PC-3 (cell line): ENCODE measurements around the gene TPRN. TPM values are rescaled to one million over a fixed set of nuclear protein-coding genes. Genes with fewer than 3 reads are reported as not detected.

Experiments
- ATAC-seq: fragments of 200-7000 bp; cut with Tn5 transposase; 2 replicates; pipeline ENCODE4 v1.9.1; 2020; ENCODE audit warnings: mild to moderate bottlenecking, moderate library complexity
- BruUV-seq: library from RNA; stranded (reverse); fragments of 400-500 nt; replicated peaks from 2 replicates; lab custom pipeline; 2021; lab: Mats Ljungman, UMichigan
- CTCF ChIA-PET: fragments of 300-600 bp; sonication (Branson Sonifier 250); formaldehyde crosslinking; loops from one replicate; lab custom pipeline; 2022; ENCODE audit warnings: antibody characterized with exemption; lab: Charles Lee
- POLR2A ChIA-PET: fragments of 300-600 bp; sonication (Branson Sonifier 250); formaldehyde crosslinking; loops from one replicate; lab custom pipeline; 2022; ENCODE audit warnings: antibody characterized with exemption; ENCODE audit not compliant: unreplicated experiment; lab: Charles Lee
- DNase-seq: peaks from one replicate; pipeline ENCODE4 v3.0.0-alpha.2; 2015
- H2AFZ ChIP-seq: fragments of 300-600 bp; sonication (generic); 2 replicates; pipeline ENCODE4 v1.6.0; 2016; ENCODE audit warnings: antibody characterized with exemption, low read length
- H3F3A ChIP-seq: fragments of 300-600 bp; sonication (generic); one replicate; pipeline ENCODE4 v1.6.0; 2017; ENCODE audit warnings: antibody characterized with exemption, low read length, control low read depth, mild to moderate bottlenecking; ENCODE audit not compliant: unreplicated experiment
- H3K27ac ChIP-seq: fragments of 300-600 bp; sonication (generic); 2 replicates; pipeline ENCODE4 v1.5.1; 2016; ENCODE audit warnings: mild to moderate bottlenecking, low read length
- H3K27me3 ChIP-seq: fragments of 300-600 bp; sonication (generic); 2 replicates; pipeline ENCODE4 v1.6.1; 2016; ENCODE audit warnings: low read length, mixed read lengths
- H3K36me3 ChIP-seq: fragments of 300-600 bp; sonication (generic); 2 replicates; pipeline ENCODE4 v1.6.1; 2016; ENCODE audit warnings: low read depth, mixed run types, low read length, mixed read lengths
- H3K4me1 ChIP-seq: fragments of 300-600 bp; sonication (generic); 2 replicates; pipeline ENCODE4 v1.5.1; 2016; ENCODE audit warnings: low read length; ENCODE audit not compliant: insufficient read depth
- H3K4me2 ChIP-seq: fragments of 300-600 bp; sonication (generic); 2 replicates; pipeline ENCODE4 v1.6.0; 2016; ENCODE audit warnings: low read length
- H3K4me3 ChIP-seq: fragments of 300-600 bp; sonication (generic); 2 replicates; pipeline ENCODE4 v1.5.1; 2016; ENCODE audit warnings: mild to moderate bottlenecking, low read length, mixed read lengths
- H3K79me2 ChIP-seq: fragments of 300-600 bp; sonication (generic); 2 replicates; pipeline ENCODE4 v1.6.1; 2017; ENCODE audit warnings: low read length, mixed read lengths
- H3K9ac ChIP-seq: fragments of 300-600 bp; sonication (generic); 2 replicates; pipeline ENCODE4 v1.6.0; 2016; ENCODE audit warnings: mild to moderate bottlenecking, low read length
- H3K9me2 ChIP-seq: fragments of 300-600 bp; sonication (generic); replicated peaks from 2 replicates; pipeline ENCODE4 v1.6.1; 2016; ENCODE audit warnings: mixed run types, low read length, mixed read lengths
- H3K9me3 ChIP-seq: fragments of 300-600 bp; sonication (generic); 2 replicates; pipeline ENCODE4 v1.6.1; 2016; ENCODE audit warnings: low read length, mixed read lengths
- H4K20me1 ChIP-seq: fragments of 300-600 bp; sonication (generic); 2 replicates; pipeline ENCODE4 v1.6.1; 2016; ENCODE audit warnings: low read length, mixed read lengths
- CTCF ChIP-seq: fragments of 300-600 bp; sonication (generic); conservative IDR thresholded peaks from 2 replicates; pipeline ENCODE4 v1.5.1; 2017; ENCODE audit warnings: antibody characterized with exemption, low read depth, mild to moderate bottlenecking, low read length
- EZH2 ChIP-seq: fragments of 300-600 bp; sonication (generic); IDR thresholded peaks from one replicate; pipeline ENCODE4 v1.6.1; 2017; ENCODE audit warnings: antibody characterized with exemption, mild to moderate bottlenecking, low read length; ENCODE audit not compliant: unreplicated experiment
- EZH2phosphoT487 ChIP-seq: fragments of 300-600 bp; sonication (generic); IDR thresholded peaks from 2 replicates; pipeline ENCODE4 v1.6.1; 2018; ENCODE audit warnings: mild to moderate bottlenecking, antibody characterized with exemption, low read length, borderline replicate concordance
- intact Hi-C: fragments of 100-400 bp; cut with micrococcal nuclease; formaldehyde crosslinking; loops from 2 replicates; pipeline ENCODE4 v1.9.0; 2023
- total RNA-seq: library from RNA; depleted of rRNA; stranded (reverse); fragments of >200 nt; gene quantifications from 2 replicates; pipeline ENCODE4 v1.2.3, GENCODE V29; 2014

Gene TPRN
- total RNA-seq, 1 experiment from 2014 or later = 11.3 TPM

GRCh38 chr9:137149363-137149762 lies 51.2 kb downstream of the TPRN start:
- H3K79me2 ChIP-seq = no peaks in the 10 kb centered on the region
- no peak overlapping the region for H3K4me3 ChIP-seq
- H2AFZ ChIP-seq = peak overlapping the region; percentile 61; the same call in 1 of the 2 replicates
- H3K9me3 ChIP-seq = no peaks in the 10 kb centered on the region
- no peaks in the 10 kb centered on the region for H3K9me2 ChIP-seq
- no TSS peak for BruUV-seq
- no peaks in the 10 kb centered on the region for H4K20me1 ChIP-seq
- intact Hi-C loops = no loop called here
- H3K4me2 ChIP-seq = peak overlapping the region; percentile 70; the same call in 1 of the 2 replicates
- no peaks in the 10 kb centered on the region for H3F3A ChIP-seq
- CTCF ChIA-PET = interaction anchor here (0.9 kb wide), 1 partner anchor 20 kb away, joined by 3 read pairs; no protein-coding TSS in a partner anchor
- H3K4me1 ChIP-seq = no peaks in the 10 kb centered on the region; the same call in 1 of the 2 replicates
- H3K9ac ChIP-seq = no peak overlapping the region; the same call in 1 of the 2 replicates
- TF ChIP-seq EZH2 (no peak), EZH2phosphoT487 (no peak), CTCF (no peak)
- DNase-seq = no peak
- no peak for ATAC-seq
- no peak overlapping the region for H3K27ac ChIP-seq
- POLR2A ChIA-PET = no interaction called here
- H3K36me3 ChIP-seq = no peaks in the 10 kb centered on the region
- no peaks in the 10 kb centered on the region for H3K27me3 ChIP-seq

GRCh38 chr9:137148661-137149060 lies 51.9 kb downstream of the TPRN start:
- H3K9ac ChIP-seq = no peak overlapping the region
- H3K27me3 ChIP-seq = no peaks in the 10 kb centered on the region
- TF ChIP-seq EZH2 (no peak), EZH2phosphoT487 (no peak), CTCF (no peak)
- ChIA-PET POLR2A (no interaction called here), CTCF (interaction anchor here (0.9 kb wide), 1 partner anchor 19 kb away, joined by 3 read pairs; no protein-coding TSS in a partner anchor)
- no peak for ATAC-seq
- no peak overlapping the region for H3K4me2 ChIP-seq
- H3K4me3 ChIP-seq = no peak overlapping the region
- no peaks in the 10 kb centered on the region for H3F3A ChIP-seq
- no peak overlapping the region for H3K27ac ChIP-seq
- no peaks in the 10 kb centered on the region for H3K36me3 ChIP-seq
- no TSS peak for BruUV-seq
- no peaks in the 10 kb centered on the region; the same call in 1 of the 2 replicates for H3K4me1 ChIP-seq
- no peaks in the 10 kb centered on the region for H3K79me2 ChIP-seq
- H2AFZ ChIP-seq = no peak overlapping the region
- no peaks in the 10 kb centered on the region for H3K9me3 ChIP-seq
- intact Hi-C loops = no loop called here
- no peaks in the 10 kb centered on the region for H4K20me1 ChIP-seq
- H3K9me2 ChIP-seq = no peaks in the 10 kb centered on the region
- DNase-seq = no peak

GRCh38 chr9:137148242-137148641 lies 52.3 kb downstream of the TPRN start:
- Histone ChIP-seq H3K79me2 (no peaks in the 10 kb centered on the region), H3K9me2 (no peaks in the 10 kb centered on the region), H3K9ac (no peak overlapping the region), H3K27ac (no peak overlapping the region), H3K27me3 (no peaks in the 10 kb centered on the region), H4K20me1 (no peaks in the 10 kb centered on the region), H3K4me3 (no peak overlapping the region), H3K9me3 (no peaks in the 10 kb centered on the region), H3K4me2 (no peak overlapping the region), H3F3A (no peaks in the 10 kb centered on the region), H2AFZ (no peak overlapping the region), H3K4me1 (no peaks in the 10 kb centered on the region; the same call in 1 of the 2 replicates), H3K36me3 (no peaks in the 10 kb centered on the region)
- POLR2A ChIA-PET = no interaction called here
- no TSS peak for BruUV-seq
- DNase-seq (no peak), ATAC-seq (no peak)
- TF ChIP-seq EZH2 (no peak), CTCF (no peak), EZH2phosphoT487 (no peak)
- intact Hi-C loops = no loop called here
- CTCF ChIA-PET = no interaction called here
